SIG-M5 treated with dmso at 0.1 percent for 504 hours (cell line): Measurements from ENCODE around the gene ZNF200.
"Not testable (repeated sequence)": the region's sequence is repeated elsewhere in the genome, so short reads cannot be mapped to it uniquely, and the experiment has no call there.

Experiments
- DNase-seq: peaks from one replicate; lab custom pipeline; 2025; ENCODE audit not compliant: unreplicated experiment; lab: John Stamatoyannopoulos, UW

The ZNF200 gene

GRCh38 chr16:3234857-3235561 is at the start of gene ZNF200:
Gene ZNF200 (minus strand): TSS chr16:3235158. CDS start chr16:3233755, 1,403 bp downstream.
- DNase-seq = peak; percentile 88

GRCh38 chr16:3283543-3284447 is 48.8 kb upstream of the ZNF200 start:
- no peak for DNase-seq

- peak; percentile 98 for DNase-seq
These were observed 48.0 kb upstream of the ZNF200 start, which contains the start of gene ZNF263 for GRCh38 chr16:3282730-3283542. Gene ZNF263 (plus strand): TSS chr16:3283491. CDS start chr16:3283819, 328 bp downstream.

GRCh38 chr16:3282103-3282729 is 47.3 kb upstream of the ZNF200 start:
- peak; percentile 63 for DNase-seq

GRCh38 chr16:3281222-3281820 is 46.4 kb upstream of the ZNF200 start:
- peak; percentile 46 for DNase-seq

GRCh38 chr16:3276679-3277078 is 41.7 kb upstream of the ZNF200 start:
- no peak for DNase-seq

GRCh38 chr16:3274947-3275346 is 40.0 kb upstream of the ZNF200 start:
- no peak for DNase-seq

- DNase-seq = no peak
These were observed 39.5 kb upstream of the ZNF200 start for GRCh38 chr16:3274490-3274889.

GRCh38 chr16:3271281-3271680 is 36.3 kb upstream of the ZNF200 start:
- DNase-seq = not testable (repeated sequence)

- not testable (repeated sequence) for DNase-seq
These were observed 35.8 kb upstream of the ZNF200 start for GRCh38 chr16:3270718-3271117.

- DNase-seq = no peak
These were observed 33.3 kb upstream of the ZNF200 start for GRCh38 chr16:3268294-3268693.

- DNase-seq = peak; percentile 6
These were observed 32.0 kb upstream of the ZNF200 start for GRCh38 chr16:3266873-3267537.

- peak; percentile 97 for DNase-seq
These were observed 29.4 kb upstream of the ZNF200 start for GRCh38 chr16:3264137-3265036.

GRCh38 chr16:3262517-3262916 is 27.6 kb upstream of the ZNF200 start:
- no peak for DNase-seq

GRCh38 chr16:3259836-3260235 is 24.9 kb upstream of the ZNF200 start:
- DNase-seq = no peak

- DNase-seq = no peak
These were observed 22.0 kb upstream of the ZNF200 start for GRCh38 chr16:3256866-3257465.

- peak; percentile 80 for DNase-seq
These were observed 21.3 kb upstream of the ZNF200 start, which contains the start of gene MEFV for GRCh38 chr16:3256146-3256865. Gene MEFV (minus strand): TSS chr16:3256633. CDS start chr16:3256587, 46 bp downstream.
